Keratinocyte (primary cell): ENCODE results near the gene USF3. TPM values are rescaled to one million over a fixed set of nuclear protein-coding genes. Genes with fewer than 3 reads are reported as not detected.

Source experiments
- DNase-seq: peaks from one replicate; pipeline ENCODE4 v3.0.0-alpha.2; 2011; ENCODE audit warnings: low read depth, missing footprints, low spot score
- FAIRE-seq: peaks from 2 replicates; lab custom pipeline; 2011; peaks lifted over from hg19 to GRCh38; lab: Jason Lieb, UNC
- H2AFZ ChIP-seq: 2 replicates; pipeline ENCODE4 v1.6.0; 2012; ENCODE audit warnings: low read length, control low read depth, inconsistent platforms; ENCODE audit not compliant: control insufficient read depth
- H3K27ac ChIP-seq: 2 replicates; pipeline ENCODE4 v1.5.1; 2011; ENCODE audit warnings: low read length; ENCODE audit not compliant: control insufficient read depth, insufficient read depth
- H3K27me3 ChIP-seq: 3 replicates; pipeline ENCODE4 v1.6.0; 2011; ENCODE audit warnings: low read length; ENCODE audit not compliant: control insufficient read depth, insufficient read depth; ENCODE audit errors: extremely low read depth
- H3K36me3 ChIP-seq, 2 experiments: 2 replicates in 1 of 2; 3 replicates in 1 of 2; pipeline ENCODE4 v1.5.1; 2011; ENCODE audit warnings: low read length in 2 of 2, mild to moderate bottlenecking in 1 of 2; ENCODE audit not compliant: control insufficient read depth in 2 of 2, insufficient read depth in 2 of 2; ENCODE audit errors: extremely low read depth in 1 of 2
- H3K4me1 ChIP-seq: 3 replicates; pipeline ENCODE4 v1.5.1; 2011; ENCODE audit warnings: low read length; ENCODE audit not compliant: control insufficient read depth, insufficient read depth; ENCODE audit errors: extremely low read depth
- H3K4me2 ChIP-seq: 3 replicates; pipeline ENCODE4 v1.6.0; 2011; ENCODE audit warnings: low read depth, low read length; ENCODE audit not compliant: control insufficient read depth, insufficient read depth; ENCODE audit errors: extremely low read depth
- H3K4me3 ChIP-seq, 3 experiments: fragments of 200-600 bp in 1 of 3; sonication (generic) in 1 of 3; 2 replicates in 2 of 3; 3 replicates in 1 of 3; pipeline ENCODE4 v1.5.1; 2011 to 2016; ENCODE audit warnings: low read length in 3 of 3, mild to moderate bottlenecking in 3 of 3, control low read depth in 2 of 3, inconsistent platforms in 1 of 3, low read depth in 1 of 3, mixed read lengths in 1 of 3, mixed run types in 1 of 3, moderate library complexity in 1 of 3; ENCODE audit not compliant: control insufficient read depth in 2 of 3, insufficient read depth in 2 of 3; ENCODE audit errors: extremely low read depth in 1 of 3
- H3K79me2 ChIP-seq: 2 replicates; pipeline ENCODE4 v1.6.0; 2012; ENCODE audit warnings: low read length; ENCODE audit not compliant: control insufficient read depth, insufficient read depth
- H3K9ac ChIP-seq: 3 replicates; pipeline ENCODE4 v1.6.0; 2011; ENCODE audit warnings: low read length; ENCODE audit not compliant: control insufficient read depth, insufficient read depth; ENCODE audit errors: extremely low read depth
- H3K9me1 ChIP-seq: 3 replicates; pipeline ENCODE4 v1.6.0; 2011; ENCODE audit warnings: low read length; ENCODE audit not compliant: control insufficient read depth, insufficient read depth; ENCODE audit errors: extremely low read depth
- H3K9me3 ChIP-seq: 2 replicates; pipeline ENCODE4 v1.5.1; 2012; ENCODE audit warnings: low read depth, low read length; ENCODE audit not compliant: control insufficient read depth
- H4K20me1 ChIP-seq: 3 replicates; pipeline ENCODE4 v1.6.0; 2011; ENCODE audit warnings: low read length; ENCODE audit not compliant: control insufficient read depth, insufficient read depth; ENCODE audit errors: extremely low read depth
- CTCF ChIP-seq, 3 experiments: IDR thresholded peaks in 1 of 3; conservative IDR thresholded peaks in 1 of 3; optimal IDR thresholded peaks in 1 of 3; 2 replicates in 2 of 3; 3 replicates in 1 of 3; pipeline versions ENCODE3 to v1.5.1; 2011; ENCODE audit warnings: low read length in 3 of 3, mild to moderate bottlenecking in 3 of 3, moderate library complexity in 2 of 3, control low read depth in 1 of 3, inconsistent platforms in 1 of 3; ENCODE audit not compliant: insufficient read depth in 2 of 3; ENCODE audit errors: extremely low read depth in 1 of 3
- EZH2 ChIP-seq: IDR thresholded peaks from one replicate; pipeline ENCODE4 v1.6.1; 2012; ENCODE audit warnings: inconsistent platforms, mild to moderate bottlenecking, low read length, moderate library complexity
- dilution Hi-C: fragments of 300-500 bp; cut with MboI; formaldehyde crosslinking; loops from one replicate; pipeline ENCODE4 v1.7.0; 2020; ENCODE audit warnings: low sequenced_read_pairs; ENCODE audit not compliant: extremely low pct_ligation_motif_present
- polyA plus RNA-seq, 5 experiments: library from polyadenylated mRNA; depleted of rRNA in 3 of 5; stranded (reverse) in 3 of 5; stranded (forward) in 1 of 5; unstranded in 1 of 5; fragments of >200 nt; gene quantifications; 1 replicate in 1 of 5; 2 replicates in 3 of 5; 3 replicates in 1 of 5; pipeline versions ENCODE4 v1.2.1 to v1.2.3, GENCODE V29; 2011 to 2012; ENCODE audit warnings: missing spikeins in 2 of 5, low read depth in 1 of 5, low replicate concordance in 1 of 5

Gene USF3
- polyA plus RNA-seq, 1 donor (not counting 4 experiments of a cell fraction or from before 2014, with no cell fraction given), result 8.8 TPM

- Histone ChIP-seq H3K4me2 (no peak overlapping the region), H3K9me1 (no peaks in the 10 kb centered on the region), H3K36me3 (peaks cover 2 to 9% of the 10 kb centered on the region in 2 experiments), H3K27ac (no peak overlapping the region), H3K4me1 (no peaks in the 10 kb centered on the region), H3K9ac (no peak overlapping the region), H3K9me3 (no peaks in the 10 kb centered on the region), H4K20me1 (peaks cover 13% of the 10 kb centered on the region), H3K4me3 (no peak overlapping the region), H3K79me2 (peaks cover 99% of the 10 kb centered on the region), H3K27me3 (no peaks in the 10 kb centered on the region), H2AFZ (no peak overlapping the region)
- TF ChIP-seq CTCF (optimal IDR thresholded peaks at IDR 0.05 in 1 of 3, IDR thresholded peaks at IDR 0.05 in 1 of 3, conservative IDR thresholded peaks at IDR 0.05 in 1 of 3; ENCODE audit: extremely low read depth in 1 of 3, insufficient read depth in 2 of 3, low read length in 3 of 3) (no peak), EZH2 (no peak)
- FAIRE-seq (no peak), DNase-seq (no peak)
- dilution Hi-C loops, result no loop called here
These were observed 32.2 kb upstream of the USF3 start for GRCh38 chr3:113728661-113729060.

- Histone ChIP-seq H3K27me3 (no peaks in the 10 kb centered on the region), H3K4me3 (no peak overlapping the region), H3K4me2 (no peak overlapping the region), H3K4me1 (no peaks in the 10 kb centered on the region), H3K9me1 (no peaks in the 10 kb centered on the region), H3K9me3 (no peaks in the 10 kb centered on the region), H4K20me1 (peaks cover 5% of the 10 kb centered on the region), H3K79me2 (peaks cover 33% of the 10 kb centered on the region), H3K36me3 (peaks cover 7 to 15% of the 10 kb centered on the region in 2 experiments), H3K9ac (no peak overlapping the region), H3K27ac (no peak overlapping the region), H2AFZ (no peak overlapping the region)
- DNase-seq, result no peak
- TF ChIP-seq CTCF (optimal IDR thresholded peaks at IDR 0.05 in 1 of 3, IDR thresholded peaks at IDR 0.05 in 1 of 3, conservative IDR thresholded peaks at IDR 0.05 in 1 of 3; ENCODE audit: extremely low read depth in 1 of 3, insufficient read depth in 2 of 3, low read length in 3 of 3), result no peak
- FAIRE-seq, result no peak
- dilution Hi-C loops, result no loop called here
These were observed 25.2 kb upstream of the USF3 start for GRCh38 chr3:113721636-113722035.
